Activated T-cell treated with anti-CD3 and anti-CD28 coated beads for 4 hours (primary cell): ENCODE results near the gene CDK6.
"Not testable (repeated sequence)": the region's sequence is repeated elsewhere in the genome, so short reads cannot be mapped to it uniquely, and the experiment has no call there.

Experiments
- DNase-seq: peaks from one replicate; pipeline ENCODE4 v3.0.0-alpha.2; 2020

The CDK6 gene

DNA sequence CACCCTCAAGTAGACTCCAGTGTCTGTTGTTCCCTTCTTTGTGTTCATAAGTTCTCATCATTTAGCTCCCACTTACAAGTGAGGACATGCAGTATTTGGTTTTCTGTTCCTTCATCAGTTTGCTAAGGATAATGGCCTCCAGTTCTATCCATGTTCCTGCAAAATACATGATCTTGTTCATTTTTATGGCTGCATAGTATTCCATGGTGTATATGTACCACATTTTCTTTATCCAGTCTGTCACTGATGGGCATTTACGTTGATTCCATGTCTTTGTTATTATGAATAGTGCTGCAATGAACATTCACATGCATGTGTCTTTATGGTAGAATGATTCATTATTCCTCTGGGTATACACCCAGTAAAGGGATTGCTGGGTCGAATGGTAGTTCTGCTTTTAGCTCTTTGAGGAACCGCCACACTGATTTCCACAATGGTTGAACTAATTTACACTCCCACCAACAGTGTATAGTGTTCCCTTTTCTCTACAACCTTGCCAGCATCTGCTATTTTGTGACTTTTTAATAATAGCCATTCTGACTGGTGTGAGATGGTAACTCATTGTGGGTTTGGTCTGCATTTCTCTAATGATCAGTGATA, 79.0 kb downstream of the CDK6 start:
- not testable (repeated sequence) for DNase-seq

DNA sequence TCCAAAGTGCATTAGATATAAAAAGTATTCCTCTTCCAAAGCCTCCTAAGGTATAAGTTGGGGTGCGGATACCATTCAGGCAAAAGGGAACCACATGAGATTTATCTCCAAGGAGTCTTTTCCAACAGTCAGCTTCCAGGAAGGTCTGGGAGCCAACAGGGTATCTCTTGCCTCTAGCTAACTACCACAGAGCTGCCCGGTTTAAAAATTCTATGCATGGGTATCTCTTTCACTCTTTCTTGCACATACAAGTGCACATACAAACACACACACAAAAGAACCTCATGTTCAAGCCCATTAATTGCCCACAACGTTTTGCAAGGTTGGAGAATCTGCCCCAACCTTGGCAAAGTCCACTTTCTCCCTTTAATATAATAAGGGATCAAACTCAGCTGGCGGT, 80.7 kb downstream of the CDK6 start:
- DNase-seq, result no peak

DNA sequence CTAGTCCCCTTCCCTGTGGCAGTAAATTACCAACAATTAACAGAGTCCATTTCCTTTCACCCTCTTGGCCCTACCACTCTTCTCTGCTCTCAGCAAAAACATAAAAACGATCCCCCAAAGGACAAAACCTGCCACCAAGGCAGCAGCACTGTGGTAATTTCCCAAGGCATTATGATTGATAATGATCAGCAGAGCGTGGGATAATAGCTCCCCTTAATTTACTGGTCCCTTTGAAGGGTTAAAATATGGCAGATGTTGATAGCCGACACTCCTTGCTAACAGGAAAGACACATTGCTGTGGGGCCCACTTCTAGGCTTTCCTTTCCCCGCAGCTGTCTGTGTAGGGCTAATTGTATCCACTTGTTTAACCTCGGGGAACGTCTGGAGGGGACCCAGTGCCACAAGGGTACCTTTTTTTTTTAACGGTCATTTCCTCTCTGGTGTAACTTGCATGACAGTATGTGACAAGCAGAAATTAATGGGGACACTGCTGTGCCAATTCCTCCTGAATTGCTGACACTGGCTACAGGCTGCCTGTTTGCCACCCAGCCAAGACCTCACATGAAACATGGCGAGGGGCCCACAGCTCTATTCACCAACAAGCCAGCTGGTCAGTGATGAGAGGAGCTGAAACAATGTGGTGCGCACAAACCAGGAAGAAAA, 81.3 kb downstream of the CDK6 start:
- DNase-seq, result no peak

DNA sequence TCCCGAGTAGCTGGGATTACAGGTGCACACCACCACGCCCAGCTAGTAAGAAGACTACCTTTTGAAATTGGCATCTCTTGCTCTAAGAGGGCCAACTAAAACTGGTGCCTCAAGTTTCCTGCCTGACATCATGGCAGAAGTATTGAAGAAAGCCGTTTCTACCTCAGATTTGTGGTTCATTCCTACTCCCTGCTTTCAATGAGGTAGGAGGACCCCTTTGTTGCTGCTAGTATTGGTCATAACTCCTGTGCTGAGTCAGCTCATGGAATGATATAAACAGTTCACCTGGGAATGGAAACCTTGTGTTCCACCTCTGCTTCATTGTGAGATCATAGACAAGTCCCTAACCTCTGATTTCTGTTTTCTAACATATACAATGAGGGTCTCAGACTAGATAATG, 82.8 kb downstream of the CDK6 start:
- DNase-seq, result no peak

DNA sequence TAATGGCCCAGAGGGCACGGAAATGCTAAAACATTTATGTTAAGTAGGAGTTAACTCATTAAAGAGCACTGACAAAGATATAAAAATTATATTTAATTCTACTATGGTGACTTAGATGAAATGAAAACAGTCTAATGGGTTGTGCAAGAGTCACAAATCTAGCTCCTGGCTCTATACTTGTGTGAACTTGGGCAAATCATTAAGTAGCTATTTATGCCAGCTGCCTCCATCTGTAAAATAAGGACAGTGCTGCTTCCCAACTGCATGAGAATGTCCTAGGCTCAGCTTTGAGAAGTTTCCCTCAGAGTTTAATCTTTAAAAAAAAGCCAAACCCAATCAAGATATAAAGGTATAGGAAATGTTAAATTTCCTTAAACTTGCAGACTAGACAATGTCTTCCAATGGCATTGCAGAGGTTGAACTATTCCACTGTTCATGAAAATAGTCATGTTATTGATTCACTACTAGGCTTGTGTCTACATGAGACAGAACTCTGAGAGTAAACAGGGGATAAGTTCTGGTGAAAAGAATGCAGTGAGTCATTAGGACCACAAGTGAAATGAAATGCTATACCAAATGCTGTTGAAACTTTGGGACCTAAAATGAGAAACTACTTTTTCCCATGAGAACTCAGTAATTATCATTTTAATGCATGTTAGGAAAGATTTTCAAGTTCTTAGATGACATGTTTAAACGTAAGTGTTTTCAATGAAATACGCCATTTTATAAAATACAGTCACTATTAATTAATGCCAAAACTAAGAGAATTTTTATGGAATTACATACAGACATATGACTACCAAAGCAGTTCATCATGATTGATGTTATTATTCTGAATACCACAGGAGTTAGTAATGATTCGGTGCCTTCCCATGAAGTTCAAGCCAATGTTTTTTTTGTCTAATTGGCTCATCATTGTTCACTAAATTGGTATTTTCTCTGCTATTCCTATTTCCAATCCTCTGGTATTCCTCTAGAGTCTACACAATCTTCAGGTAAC, 84.2 kb downstream of the CDK6 start:
- no peak for DNase-seq

DNA sequence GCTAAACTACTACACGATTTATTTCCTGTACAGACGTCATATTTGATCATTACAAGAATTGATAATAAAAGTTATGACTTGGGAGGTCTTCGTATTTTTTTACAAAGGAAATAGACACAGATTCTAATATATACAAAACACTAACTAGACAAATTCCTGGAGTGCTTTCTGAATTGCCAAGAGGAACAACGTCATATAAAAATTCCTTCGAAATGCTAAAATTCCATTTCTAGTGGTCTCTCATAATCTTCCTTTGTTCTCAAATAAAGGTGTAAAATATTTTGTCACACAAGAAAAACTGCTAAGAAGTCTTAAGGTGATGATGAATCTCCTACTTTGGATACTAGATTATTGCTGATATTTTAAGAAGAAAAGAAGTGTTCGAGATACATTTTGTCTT, 85.4 kb downstream of the CDK6 start:
- no peak for DNase-seq

DNA sequence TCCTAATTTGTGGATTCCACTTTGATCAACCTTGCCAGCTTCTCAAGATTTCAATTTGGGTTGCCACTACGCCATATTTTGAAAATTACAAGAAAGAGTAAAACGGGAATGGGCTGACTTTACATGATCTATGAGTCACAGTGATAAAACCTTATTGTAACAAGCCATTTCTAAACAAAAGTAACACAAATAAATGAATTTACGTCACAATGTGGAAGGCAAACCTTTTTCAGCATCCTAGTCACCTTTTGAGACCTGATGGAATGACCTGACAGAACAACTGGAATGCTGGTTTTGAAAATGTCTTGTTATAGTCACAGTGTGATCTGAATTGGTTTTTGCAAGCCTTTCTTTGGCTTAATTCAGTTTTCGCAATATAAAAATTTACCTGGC, 85.9 kb downstream of the CDK6 start:
- no peak for DNase-seq

DNA sequence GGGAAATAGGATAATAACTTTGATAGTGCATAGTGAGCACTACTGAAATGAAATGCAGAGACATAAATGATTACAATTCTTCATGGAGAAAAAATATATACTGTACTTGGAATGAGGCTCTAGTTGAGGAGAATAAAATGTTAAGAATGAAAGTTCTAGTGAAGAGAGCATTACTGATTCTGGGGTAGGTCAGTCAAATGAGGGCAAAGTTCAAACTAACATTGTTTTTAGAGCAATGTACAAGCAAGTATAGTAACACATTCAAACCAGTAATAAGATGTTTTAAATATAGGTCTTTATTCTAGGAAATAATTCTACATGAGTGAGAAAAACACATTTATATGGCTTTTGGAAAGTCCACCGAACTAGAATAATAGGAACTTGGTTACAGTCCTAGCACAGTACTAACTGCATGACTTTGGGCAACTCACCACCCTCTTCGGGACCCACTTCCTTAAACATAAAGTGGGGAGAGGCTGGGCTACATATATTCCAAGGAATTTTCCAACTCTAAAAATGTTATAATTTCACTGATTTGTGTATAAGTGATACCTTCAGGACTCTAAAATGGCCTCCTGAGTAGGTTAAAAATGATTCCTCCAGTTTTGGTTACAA, 86.4 kb downstream of the CDK6 start:
- no peak for DNase-seq

DNA sequence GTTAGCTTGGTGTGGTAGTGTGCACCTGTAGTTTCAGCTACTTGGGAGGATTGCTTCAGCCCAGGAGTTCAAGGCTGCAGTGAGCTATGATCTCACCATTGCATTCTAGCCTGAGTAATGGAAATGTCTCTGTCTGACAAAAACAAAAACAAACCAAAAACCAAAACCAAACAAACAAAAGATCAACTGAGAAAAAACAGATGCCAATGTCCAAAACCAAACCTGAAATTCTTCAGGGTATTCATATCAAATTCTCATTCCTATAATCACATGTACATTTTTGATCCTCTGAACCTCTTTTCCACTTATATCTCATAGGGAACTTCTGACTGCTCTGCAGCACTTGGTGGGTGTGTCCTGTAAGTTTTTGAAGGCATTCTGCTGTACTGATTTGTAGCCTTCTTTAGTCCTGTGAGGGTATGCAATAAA, 87.0 kb downstream of the CDK6 start:
- no peak for DNase-seq

DNA sequence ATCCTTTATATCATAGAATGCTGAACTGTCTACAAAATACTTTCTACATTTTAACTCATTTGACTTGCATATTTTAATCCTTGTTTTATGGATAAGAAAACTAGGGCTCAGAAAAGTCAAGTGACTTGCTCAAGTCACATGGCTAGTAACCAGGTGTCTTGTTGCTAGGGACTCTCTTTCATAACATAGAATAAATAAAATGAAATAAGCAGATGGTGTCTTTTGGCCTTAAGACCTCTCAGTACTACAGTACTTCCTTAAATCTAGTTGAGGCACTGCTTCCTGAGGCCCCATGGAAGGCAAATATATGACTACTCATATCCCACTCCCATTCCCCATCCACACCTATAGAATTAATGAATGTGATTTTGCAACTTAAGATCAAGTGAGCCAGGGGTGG, 87.9 kb downstream of the CDK6 start:
- no peak for DNase-seq

DNA sequence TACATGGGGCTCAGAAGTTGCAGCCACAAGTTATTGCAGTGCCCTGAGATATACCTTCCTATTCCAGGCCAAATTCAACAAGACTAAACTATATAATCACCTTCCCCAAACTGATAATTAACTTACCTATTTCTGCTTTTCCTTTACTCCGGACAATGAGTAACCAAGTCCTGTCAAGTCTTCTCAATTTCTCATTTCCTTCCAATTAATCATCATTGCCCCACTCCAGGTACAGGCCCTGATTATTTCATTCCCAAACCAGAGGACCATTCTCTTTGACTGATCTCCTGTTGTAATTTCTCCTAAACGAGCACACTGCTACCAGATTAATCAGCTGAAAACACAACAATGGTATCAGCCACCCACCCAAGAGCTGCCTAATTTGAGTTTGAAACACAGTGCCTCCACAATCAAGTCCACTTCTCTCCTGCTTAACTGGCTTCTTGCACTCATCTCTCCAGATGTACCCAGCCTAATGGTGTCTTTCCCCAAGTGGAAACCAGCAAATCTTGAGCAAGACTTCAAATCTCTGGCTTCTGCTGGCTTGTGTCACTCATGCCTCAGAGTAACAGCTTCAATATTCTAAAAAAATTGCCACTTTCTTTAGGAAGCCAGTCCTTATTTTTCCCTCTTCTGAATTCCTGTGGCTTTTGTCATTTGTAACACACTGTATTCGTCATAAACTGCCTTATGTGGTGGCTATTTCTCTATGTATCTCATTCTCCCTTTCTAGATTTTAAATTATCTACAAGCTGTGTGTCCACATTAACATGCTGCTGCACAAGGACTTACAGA, 89.1 kb downstream of the CDK6 start:
- no peak for DNase-seq

DNA sequence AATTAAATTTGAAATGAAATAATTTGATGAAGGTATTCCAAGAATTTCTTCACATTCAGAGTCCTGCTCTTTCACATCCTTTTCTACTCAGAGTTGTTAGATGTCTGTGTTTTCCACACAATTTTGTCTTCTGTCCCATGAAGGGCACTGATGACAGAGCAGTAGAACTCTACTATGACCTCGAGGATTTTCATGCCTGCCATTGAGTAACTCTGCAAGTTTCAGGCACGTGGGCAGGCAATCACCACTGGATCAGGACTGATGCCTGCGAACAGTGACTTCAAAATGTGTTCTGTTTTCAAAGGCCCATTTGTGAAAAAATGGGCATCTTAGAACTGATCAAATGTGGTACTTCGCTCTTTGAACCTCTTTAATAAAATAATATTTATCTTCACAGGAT, 91.1 kb downstream of the CDK6 start:
- no peak for DNase-seq

DNA sequence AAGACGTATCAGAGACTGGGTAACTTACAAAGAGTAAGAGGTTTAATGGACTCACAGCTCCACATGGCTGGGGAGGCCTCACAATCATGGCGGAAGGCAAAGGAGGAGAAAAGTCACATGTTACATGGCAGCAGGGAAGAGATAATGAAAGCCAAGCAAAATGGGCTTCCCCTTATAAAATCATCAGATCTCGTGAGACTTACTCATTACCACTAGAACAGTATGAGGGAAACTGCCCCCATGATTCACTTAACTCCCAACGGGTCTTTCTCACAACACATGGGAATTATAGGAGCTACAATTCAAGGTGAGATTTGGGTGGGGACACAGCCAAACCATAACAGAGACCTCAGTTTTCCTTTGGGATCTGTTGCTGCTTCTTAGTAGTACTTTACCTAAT, 92.2 kb downstream of the CDK6 start:
- not testable (repeated sequence) for DNase-seq

DNA sequence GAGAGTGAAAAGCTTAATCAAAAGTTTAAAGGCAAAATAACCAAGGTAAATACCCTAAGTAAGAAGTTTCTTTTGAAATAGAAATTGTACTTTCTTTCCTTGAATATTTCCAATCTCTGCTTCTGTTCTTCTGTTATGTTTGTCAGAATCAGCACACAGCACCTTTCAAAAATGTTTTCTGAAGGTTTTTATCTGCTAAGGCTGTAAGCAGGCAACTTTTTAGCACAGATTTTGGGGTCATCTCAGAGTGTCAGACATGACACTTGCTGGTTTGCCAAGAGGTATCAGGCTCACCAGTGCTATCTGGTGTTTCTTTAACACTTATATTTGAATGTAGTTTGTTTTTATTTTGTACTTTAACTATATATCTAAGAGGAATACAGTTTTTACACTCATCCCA, 94.2 kb downstream of the CDK6 start:
- DNase-seq, result no peak

DNA sequence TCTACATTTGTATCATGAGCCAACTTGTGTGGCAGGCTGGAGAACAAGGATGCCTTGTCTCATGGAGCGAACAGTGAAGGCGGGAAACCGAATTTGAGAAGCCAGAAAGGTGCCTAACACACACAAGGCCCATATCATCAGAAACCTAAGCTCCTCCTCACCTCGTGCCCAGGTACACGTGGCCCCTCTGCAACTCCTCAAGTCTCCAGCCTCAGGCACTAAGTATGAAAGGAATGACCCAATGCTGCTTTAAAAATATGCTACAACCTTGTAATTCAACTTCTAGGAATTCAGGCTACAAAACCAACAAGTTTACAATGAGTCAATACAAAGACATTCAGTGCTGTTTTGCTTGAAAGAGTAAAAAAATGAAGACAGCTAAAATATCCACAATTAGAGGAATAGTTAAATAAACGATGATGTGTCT, 95.7 kb downstream of the CDK6 start:
- DNase-seq, result no peak

DNA sequence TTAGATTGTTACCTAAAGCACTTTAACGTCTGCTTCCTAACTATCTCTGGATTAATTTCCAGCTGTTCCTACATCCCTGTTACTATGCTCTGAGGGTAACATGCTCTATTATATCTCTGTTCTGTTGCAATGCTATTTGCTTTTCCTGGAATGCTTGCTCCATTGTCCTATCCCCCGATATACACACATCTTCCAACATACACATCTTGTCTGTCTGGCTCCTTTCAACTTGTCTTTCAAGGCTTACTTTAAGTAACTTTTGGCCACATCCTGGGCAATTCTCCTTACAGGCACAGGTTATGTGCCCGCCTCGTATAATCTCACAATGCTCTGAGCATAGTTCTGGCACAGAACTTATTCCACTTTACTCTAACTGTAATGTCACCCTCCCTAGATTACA, 96.2 kb downstream of the CDK6 start:
- DNase-seq, result no peak

DNA sequence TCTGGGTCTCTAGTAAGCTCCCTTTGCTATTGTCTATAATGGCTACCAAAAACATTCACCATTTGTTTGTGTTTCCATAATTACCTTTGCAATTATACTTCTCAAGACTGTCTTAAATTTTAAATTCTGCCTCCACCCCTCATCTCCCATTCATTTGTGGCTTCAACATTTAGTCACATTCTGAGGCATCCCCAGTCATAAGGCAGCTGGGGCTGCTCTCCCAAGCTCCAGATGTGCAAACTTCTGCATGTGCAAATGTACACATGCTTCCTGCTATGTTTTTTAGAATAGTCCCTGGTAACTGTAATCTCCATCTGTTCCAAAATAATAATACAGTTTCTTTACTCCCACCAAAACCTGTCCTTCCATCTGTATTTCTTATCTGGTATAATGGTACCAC, 97.3 kb downstream of the CDK6 start:
- no peak for DNase-seq

DNA sequence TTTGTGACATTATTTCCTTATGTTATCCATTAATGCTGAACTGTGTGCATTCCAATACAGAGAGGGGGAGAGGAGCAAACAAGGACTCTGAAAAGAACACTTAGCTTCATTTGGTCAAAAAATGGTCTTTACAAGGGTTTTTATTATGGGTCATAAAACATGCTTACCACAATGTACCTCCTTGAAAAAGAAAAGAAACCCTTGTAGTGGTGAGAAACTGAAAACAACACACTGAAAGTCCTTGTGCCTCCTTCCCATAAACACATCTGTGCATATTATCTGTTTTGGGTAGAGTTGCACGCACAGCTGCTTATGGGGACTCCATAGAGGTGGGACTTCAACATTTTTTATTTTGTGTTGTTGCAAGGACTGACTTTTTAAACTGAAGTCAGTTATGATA, 98.7 kb downstream of the CDK6 start:
- no peak for DNase-seq

DNA sequence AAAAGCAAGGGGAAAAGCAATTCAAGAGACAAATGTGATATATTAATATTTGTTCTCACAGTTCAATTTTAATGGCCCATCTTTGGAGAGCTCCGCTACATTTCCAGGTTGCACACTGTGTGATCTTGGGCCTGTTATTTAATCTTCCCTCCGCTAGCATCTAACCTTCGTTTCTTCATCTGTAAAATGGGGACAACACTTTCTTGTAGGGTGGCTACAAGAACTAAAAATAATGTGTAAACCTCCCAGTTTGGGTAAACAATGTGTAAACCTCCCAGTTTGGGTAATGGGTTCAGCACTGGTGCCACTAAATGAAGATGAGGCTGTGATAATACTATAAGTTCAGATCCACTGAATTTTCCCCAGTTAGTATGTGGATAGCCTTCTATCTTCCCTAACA, 99.5 kb downstream of the CDK6 start:
- DNase-seq, result no peak

DNA sequence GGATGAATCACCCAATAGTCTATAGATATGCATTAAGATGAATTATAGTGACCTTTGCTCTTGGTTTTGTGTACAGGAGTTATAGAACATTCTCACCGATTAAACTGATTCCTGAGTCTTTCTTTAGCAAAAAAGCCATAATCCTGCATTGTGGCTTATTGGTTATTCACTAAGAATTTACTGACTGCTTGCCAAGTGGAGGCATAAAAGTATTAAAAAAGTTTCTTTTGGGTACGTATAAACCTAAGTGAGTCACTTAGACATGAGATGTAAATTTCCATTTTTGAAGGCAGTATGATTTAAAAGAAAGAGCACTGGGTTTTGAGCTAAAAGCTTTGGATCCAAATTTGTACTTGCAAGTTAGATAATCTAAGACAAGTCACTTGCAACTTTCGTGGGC, 100.7 kb downstream of the CDK6 start:
- DNase-seq, result no peak

DNA sequence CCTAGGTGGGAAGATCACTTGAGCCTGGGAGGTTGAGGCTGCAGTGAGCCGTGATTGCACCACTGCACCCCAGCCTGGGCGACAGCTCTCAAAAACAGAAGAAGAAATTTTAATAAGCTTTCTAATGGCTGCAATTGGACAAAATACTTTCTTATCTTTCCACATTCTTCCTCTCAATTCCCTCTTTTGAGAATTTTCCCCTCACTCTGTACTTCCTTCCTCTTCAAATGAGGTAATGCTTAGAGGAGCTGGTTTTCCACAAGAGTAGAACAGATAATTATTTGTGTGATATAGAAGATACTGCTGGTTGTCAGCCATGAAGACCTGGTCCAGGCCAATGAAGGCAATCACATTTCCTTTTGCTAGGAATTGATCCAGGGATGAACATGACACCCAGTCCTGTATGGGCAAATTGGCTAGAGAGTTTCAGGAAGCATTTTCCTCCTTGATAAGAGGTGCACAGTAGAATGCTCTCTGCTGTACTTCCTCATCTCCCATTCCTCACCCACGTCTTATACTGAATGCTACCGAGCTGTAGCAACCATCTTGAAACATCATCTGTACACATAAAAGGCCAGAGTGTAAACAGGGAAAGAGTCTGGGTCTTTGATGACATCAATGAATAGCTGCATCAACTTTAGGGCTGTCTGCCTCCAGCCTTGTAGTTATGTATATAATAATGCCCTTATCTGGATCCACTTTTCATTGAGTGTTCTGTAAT, 103.9 kb downstream of the CDK6 start:
- no peak for DNase-seq
